ENCODE measurements around the gene PRAME. TPM values are rescaled to one million over a fixed set of nuclear protein-coding genes. Genes with fewer than 3 reads are reported as not detected.

Gene PRAME
- total RNA-seq = not detected

DNA sequence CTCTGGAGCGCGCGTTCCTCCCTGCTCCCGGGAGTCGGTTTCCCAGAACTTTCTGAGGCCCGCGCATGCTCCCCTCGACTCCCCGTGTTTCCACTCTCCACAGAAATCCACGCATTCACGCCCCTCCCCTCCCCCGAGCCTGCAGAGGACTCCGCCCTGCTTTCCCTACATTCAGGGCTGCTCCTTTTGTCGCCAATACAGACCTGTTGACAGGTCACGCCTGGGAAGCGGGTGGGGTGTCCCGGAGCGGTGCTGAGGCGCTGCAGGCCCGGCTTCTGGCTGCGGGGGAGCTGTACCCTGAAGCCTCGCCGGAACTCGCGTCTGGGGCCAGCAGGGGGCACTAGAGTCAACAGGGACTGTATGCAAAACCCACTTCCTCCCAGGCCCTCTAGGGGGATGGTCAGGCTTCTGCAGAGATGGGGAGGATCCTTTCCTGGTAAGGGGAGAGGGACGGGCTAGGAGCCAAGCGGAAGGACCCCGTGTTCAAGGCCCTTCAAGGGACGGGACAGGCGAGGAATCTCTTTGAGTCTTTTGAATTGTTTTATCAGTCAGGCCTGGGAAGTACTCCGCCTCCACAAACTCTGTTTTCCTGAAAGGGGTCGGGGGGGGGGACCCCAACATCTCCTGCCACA is at the start of gene PRAME:
Gene PRAME (minus strand): TSS at position 294 of the 632 bp plus-strand sequence. CDS start 2,433 bp downstream, outside the sequence.

GRCh38 chr22:22520020-22520656 is 38.9 kb downstream of the PRAME start, which contains the start of gene ZNF280A:
TSS of gene ZNF280A (minus strand) at chr22:22520270. CDS start at chr22:22515630, 4,640 bp downstream.

DNA sequence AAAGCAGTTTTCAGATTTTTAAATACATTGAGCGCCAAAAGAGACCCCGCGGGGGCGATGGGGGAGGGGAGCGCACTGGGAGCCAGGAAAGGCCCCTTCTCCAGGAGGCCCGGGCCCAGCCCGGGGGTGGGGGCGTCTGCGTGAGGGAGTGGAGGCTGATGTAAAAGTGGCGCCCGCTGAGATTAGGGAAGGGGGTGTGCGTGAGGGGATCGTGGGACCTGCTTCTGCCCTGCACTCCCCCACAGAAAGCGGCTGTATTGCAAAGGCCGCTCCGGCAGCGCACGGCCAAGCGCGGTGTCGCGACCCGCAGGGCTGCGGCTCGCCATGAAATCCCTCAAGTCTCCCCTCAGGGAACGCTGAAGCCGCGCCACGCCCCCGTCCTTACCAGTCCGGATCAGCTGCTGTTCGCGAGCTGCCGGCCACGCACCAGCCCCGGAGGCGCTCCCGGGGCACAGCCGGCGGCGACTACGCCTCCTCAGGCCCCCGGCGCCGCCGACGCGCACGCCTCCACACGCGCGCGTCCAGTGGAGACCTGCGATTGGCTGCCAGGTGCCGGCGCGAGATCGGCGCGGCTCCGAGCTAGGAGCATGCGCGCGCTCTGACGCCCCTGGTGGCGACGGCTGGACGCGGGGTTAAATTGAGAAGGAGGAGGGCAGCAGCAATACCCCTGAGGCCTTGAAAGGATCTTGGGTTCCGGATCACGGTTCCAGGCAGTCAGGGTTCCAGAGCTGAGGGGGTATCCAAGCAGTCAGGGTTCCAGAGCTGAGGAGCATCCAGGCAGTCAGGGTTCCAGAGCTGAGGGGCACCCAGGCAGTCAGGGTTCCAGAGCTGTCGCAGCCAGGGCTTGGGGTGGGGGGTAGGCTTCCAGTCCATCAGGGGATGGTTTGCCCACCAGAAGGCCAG is 50.5 kb downstream of the PRAME start, which contains the start of gene ZNF280B:
Gene ZNF280B (minus strand): TSS at position 469 of the 903 bp plus-strand sequence. CDS start 19,344 bp downstream, outside the sequence.

Small RNA genes within 50 kb of the gene (small RNA-seq; reads per million reads assigned to genes)
- gene IGLV2-34 (ENCODE audit: low replicate concordance) = not detected

Other genes with a start within 250 kb of the PRAME start
- gene ZNF280B, start 50.5 kb downstream of the PRAME start, total RNA-seq = 5.0 TPM
- gene ZNF280A, start 39.0 kb downstream of the PRAME start, total RNA-seq = not detected
- gene GGTLC2, start 85.3 kb upstream of the PRAME start, total RNA-seq = not detected

Data from parietal lobe (tissue), 2 donors.